ENCODE results near the gene BNIP3.

The BNIP3 gene

GRCh38 chr10:131978851-131979250 lies 2.9 kb downstream of the BNIP3 start:
- no peak overlapping the region for H3K4me3 Mint-ChIP-seq
- peaks cover 2% of the 10 kb centered on the region for H3K36me3 Mint-ChIP-seq
- no peak for ATAC-seq (ENCODE audit: low read depth)
- no peak for DNase-seq (ENCODE audit: low spot score in 2 of 2)
- no peaks in the 10 kb centered on the region for H3K9me3 Mint-ChIP-seq
- peaks cover 11% of the 10 kb centered on the region for H3K4me1 Mint-ChIP-seq
- H3K27ac Mint-ChIP-seq = no peak overlapping the region
- H3K27me3 Mint-ChIP-seq = peaks cover 2% of the 10 kb centered on the region

GRCh38 chr10:131978366-131978765 lies 3.4 kb downstream of the BNIP3 start:
- Mint-ChIP-seq H3K9me3 (no peaks in the 10 kb centered on the region), H3K36me3 (peaks cover 3% of the 10 kb centered on the region), H3K4me3 (no peak overlapping the region), H3K27me3 (peaks cover 2% of the 10 kb centered on the region), H3K4me1 (peaks cover 11% of the 10 kb centered on the region), H3K27ac (no peak overlapping the region)
- no peak for ATAC-seq (ENCODE audit: low read depth)
- DNase-seq (ENCODE audit: low spot score in 2 of 2) = no peak

GRCh38 chr10:131977323-131978096 lies 4.2 kb downstream of the BNIP3 start:
- Mint-ChIP-seq H3K27me3 (peaks cover 2% of the 10 kb centered on the region), H3K36me3 (peaks cover 8% of the 10 kb centered on the region), H3K9me3 (no peaks in the 10 kb centered on the region), H3K4me1 (peaks cover 17% of the 10 kb centered on the region), H3K4me3 (no peak overlapping the region), H3K27ac (no peak overlapping the region)
- ATAC-seq (ENCODE audit: low read depth) = no peak
- DNase-seq (ENCODE audit: low spot score in 2 of 2) = no peak

- peaks cover 15% of the 10 kb centered on the region for H3K4me1 Mint-ChIP-seq
Measured at GRCh38 chr10:131975796-131976195, 5.9 kb downstream of the BNIP3 start.

GRCh38 chr10:131975003-131975402 lies 6.7 kb downstream of the BNIP3 start:
- Mint-ChIP-seq H3K4me1 (peaks cover 13% of the 10 kb centered on the region), H3K27ac (no peak overlapping the region), H3K4me3 (no peak overlapping the region), H3K36me3 (peaks cover 19% of the 10 kb centered on the region), H3K9me3 (no peaks in the 10 kb centered on the region), H3K27me3 (peaks cover 2% of the 10 kb centered on the region)
- ATAC-seq (ENCODE audit: low read depth) = no peak
- no peak for DNase-seq (ENCODE audit: low spot score in 2 of 2)

More at GRCh38 chr10:131975796-131976195, 5.9 kb downstream of the BNIP3 start:
- H3K4me3 Mint-ChIP-seq = no peak overlapping the region
- peaks cover 2% of the 10 kb centered on the region for H3K27me3 Mint-ChIP-seq
- H3K9me3 Mint-ChIP-seq = no peaks in the 10 kb centered on the region
- ATAC-seq (ENCODE audit: low read depth) (no peak), DNase-seq (ENCODE audit: low spot score in 2 of 2) (no peak)
- no peak overlapping the region for H3K27ac Mint-ChIP-seq
- peaks cover 12% of the 10 kb centered on the region for H3K36me3 Mint-ChIP-seq

GRCh38 chr10:131974034-131974817 lies 7.5 kb downstream of the BNIP3 start:
- Mint-ChIP-seq H3K27me3 (no peaks in the 10 kb centered on the region), H3K9me3 (no peaks in the 10 kb centered on the region), H3K27ac (no peak overlapping the region)

GRCh38 chr10:131973160-131973951 lies 8.4 kb downstream of the BNIP3 start:
- ATAC-seq (ENCODE audit: low read depth) (peak; percentile 14), DNase-seq (ENCODE audit: low spot score in 2 of 2) (no peak)
- Mint-ChIP-seq H3K27me3 (no peaks in the 10 kb centered on the region), H3K27ac (peak overlapping the region; percentile 25), H3K36me3 (peaks cover 27% of the 10 kb centered on the region), H3K4me3 (peak overlapping the region; percentile 71), H3K9me3 (no peaks in the 10 kb centered on the region), H3K4me1 (peaks cover 8% of the 10 kb centered on the region)

More at GRCh38 chr10:131974034-131974817, 7.5 kb downstream of the BNIP3 start:
- DNase-seq (ENCODE audit: low spot score in 2 of 2) (no peak), ATAC-seq (ENCODE audit: low read depth) (no peak)
- H3K4me3 Mint-ChIP-seq = no peak overlapping the region
- peaks cover 21% of the 10 kb centered on the region for H3K36me3 Mint-ChIP-seq
- H3K4me1 Mint-ChIP-seq = peaks cover 8% of the 10 kb centered on the region

- H3K4me1 Mint-ChIP-seq = peaks cover 8% of the 10 kb centered on the region
- H3K27me3 Mint-ChIP-seq = no peaks in the 10 kb centered on the region
- peaks cover 27% of the 10 kb centered on the region for H3K36me3 Mint-ChIP-seq
- peak overlapping the region; percentile 25 for H3K27ac Mint-ChIP-seq
- H3K4me3 Mint-ChIP-seq = peak overlapping the region; percentile 71
- no peak for DNase-seq (ENCODE audit: low spot score in 2 of 2)
- H3K9me3 Mint-ChIP-seq = no peaks in the 10 kb centered on the region
- ATAC-seq (ENCODE audit: low read depth) = peak; percentile 38
Measured at GRCh38 chr10:131972474-131973071, 9.2 kb downstream of the BNIP3 start.

- Mint-ChIP-seq H3K4me3 (no peak overlapping the region), H3K36me3 (peaks cover 27% of the 10 kb centered on the region), H3K4me1 (peaks cover 8% of the 10 kb centered on the region), H3K27me3 (no peaks in the 10 kb centered on the region), H3K9me3 (no peaks in the 10 kb centered on the region), H3K27ac (no peak overlapping the region)
- ATAC-seq (ENCODE audit: low read depth) = no peak
- no peak for DNase-seq (ENCODE audit: low spot score in 2 of 2)
Measured at GRCh38 chr10:131971591-131971990, 10.1 kb downstream of the BNIP3 start.

GRCh38 chr10:131970946-131971345 lies 10.8 kb downstream of the BNIP3 start:
- Mint-ChIP-seq H3K36me3 (peaks cover 30% of the 10 kb centered on the region), H3K4me3 (no peak overlapping the region), H3K4me1 (peaks cover 8% of the 10 kb centered on the region), H3K27ac (peak overlapping the region; percentile 8), H3K9me3 (no peaks in the 10 kb centered on the region), H3K27me3 (no peaks in the 10 kb centered on the region)
- ATAC-seq (ENCODE audit: low read depth) = no peak
- no peak for DNase-seq (ENCODE audit: low spot score in 2 of 2)

- H3K27ac Mint-ChIP-seq = peak overlapping the region; percentile 31
- no peak for DNase-seq (ENCODE audit: low spot score in 2 of 2)
- H3K9me3 Mint-ChIP-seq = no peaks in the 10 kb centered on the region
- no peak overlapping the region for H3K4me3 Mint-ChIP-seq
- ATAC-seq (ENCODE audit: low read depth) = no peak
- H3K27me3 Mint-ChIP-seq = no peaks in the 10 kb centered on the region
- peaks cover 33% of the 10 kb centered on the region for H3K36me3 Mint-ChIP-seq
- peaks cover 8% of the 10 kb centered on the region for H3K4me1 Mint-ChIP-seq
Measured at GRCh38 chr10:131968949-131969348, 12.8 kb downstream of the BNIP3 start.

- Mint-ChIP-seq H3K4me3 (no peak overlapping the region), H3K9me3 (no peaks in the 10 kb centered on the region), H3K36me3 (peaks cover 17% of the 10 kb centered on the region), H3K4me1 (no peaks in the 10 kb centered on the region), H3K27ac (no peak overlapping the region), H3K27me3 (no peaks in the 10 kb centered on the region)
- no peak for DNase-seq (ENCODE audit: low spot score in 2 of 2)
- ATAC-seq (ENCODE audit: low read depth) = no peak
Measured at GRCh38 chr10:131964298-131964697, 17.4 kb downstream of the BNIP3 start.

GRCh38 chr10:131963811-131964210 lies 17.9 kb downstream of the BNIP3 start:
- DNase-seq (ENCODE audit: low spot score in 2 of 2) (no peak), ATAC-seq (ENCODE audit: low read depth) (no peak)
- H3K4me1 Mint-ChIP-seq = no peaks in the 10 kb centered on the region
- H3K4me3 Mint-ChIP-seq = no peak overlapping the region
- H3K27me3 Mint-ChIP-seq = no peaks in the 10 kb centered on the region
- peaks cover 16% of the 10 kb centered on the region for H3K36me3 Mint-ChIP-seq
- H3K27ac Mint-ChIP-seq = no peak overlapping the region
- no peaks in the 10 kb centered on the region for H3K9me3 Mint-ChIP-seq
